SK-N-MC (cell line): ENCODE results near the gene PRKACB.
A peak's percentile ranks its signal among the peaks of the same experiment; 100 is the strongest.
"Not testable (repeated sequence)": the region's sequence is repeated elsewhere in the genome, so short reads cannot be mapped to it uniquely, and the experiment has no call there.

Source experiments
- DNase-seq: peaks from one replicate; pipeline ENCODE4 v3.0.0-alpha.2; 2011; ENCODE audit warnings: low read depth, low spot score
- H3K27ac ChIP-seq: fragments of 200-600 bp; sonication (generic); 2 replicates; pipeline ENCODE4 v1.5.1; 2016; ENCODE audit warnings: mixed run types
- H3K36me3 ChIP-seq: fragments of 200-600 bp; sonication (generic); 2 replicates; pipeline ENCODE4 v1.6.1; 2017; ENCODE audit warnings: antibody characterized with exemption, low read length, mixed read lengths; ENCODE audit not compliant: insufficient read depth
- H3K4me3 ChIP-seq: fragments of 200-600 bp; sonication (generic); 2 replicates; pipeline ENCODE4 v1.5.1; 2016
- H3K9ac ChIP-seq: fragments of 200-600 bp; sonication (generic); 2 replicates; pipeline ENCODE4 v1.8.0; 2017; ENCODE audit warnings: mixed run types, mixed read lengths; ENCODE audit not compliant: insufficient read length
- H3K9me3 ChIP-seq: fragments of 200-600 bp; sonication (generic); 2 replicates; pipeline ENCODE4 v1.6.1; 2017; ENCODE audit warnings: low read depth, mild to moderate bottlenecking, antibody characterized with exemption, low read length, moderate library complexity, mixed read lengths
- EZH2 ChIP-seq: fragments of 200-600 bp; sonication (generic); IDR thresholded peaks from one replicate; pipeline ENCODE4 v1.6.1; 2017; ENCODE audit warnings: antibody characterized with exemption
- FOXP2 ChIP-seq: optimal IDR thresholded peaks from 2 replicates; pipeline ENCODE3; 2011; ENCODE audit warnings: mild to moderate bottlenecking, moderate library complexity; ENCODE audit not compliant: insufficient read depth; ENCODE audit errors: extremely low read length, control extremely low read depth
- POLR2AphosphoS5 ChIP-seq: IDR thresholded peaks from 2 replicates; pipeline ENCODE4 v1.6.1; 2012; ENCODE audit warnings: mild to moderate bottlenecking, low read depth, low read length, borderline replicate concordance

Gene PRKACB

GRCh38 chr1:84143796-84144565 lies at the start of gene PRKACB:
Gene PRKACB (plus strand): TSS chr1:84144271. CDS start chr1:84144362, 91 bp downstream.
- H3K36me3 ChIP-seq: no peaks in the 10 kb centered on the region
- no peaks in the 10 kb centered on the region for H3K9me3 ChIP-seq
- H3K27ac ChIP-seq: peak within 1 kb of the TSS; percentile 93
- DNase-seq: peak; percentile 78
- H3K9ac ChIP-seq: peak within 1 kb of the TSS; percentile 68
- no peak for TF ChIP-seq POLR2AphosphoS5
- TF ChIP-seq FOXP2: no peak
- TF ChIP-seq EZH2: no peak
- peak within 1 kb of the TSS; percentile 71 for H3K4me3 ChIP-seq

DNA sequence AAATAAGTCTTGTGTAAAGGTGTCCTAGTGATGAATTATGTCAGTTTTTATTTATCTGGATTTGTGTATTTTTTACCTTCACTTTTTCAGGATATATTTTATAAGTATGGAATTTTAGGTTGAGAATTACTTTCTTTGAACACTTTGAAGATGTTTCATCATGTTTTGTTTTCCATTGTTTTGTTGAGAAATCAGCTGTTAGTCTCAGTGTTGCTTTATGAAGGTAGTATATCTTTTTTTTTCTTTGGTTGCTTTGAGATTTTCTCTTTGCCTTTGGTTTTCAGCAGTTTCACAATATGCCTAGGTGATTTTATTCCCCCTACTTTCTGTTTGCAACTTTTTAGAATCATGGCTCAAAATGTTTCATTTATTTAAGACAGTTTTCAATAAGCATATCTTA lies 48.8 kb upstream of the PRKACB start:
- no peak for TF ChIP-seq POLR2AphosphoS5
- TF ChIP-seq FOXP2: no peak
- no peak for TF ChIP-seq EZH2
- Histone ChIP-seq H3K27ac (no peak overlapping the region), H3K4me3 (no peak overlapping the region), H3K36me3 (no peaks in the 10 kb centered on the region; the same call in 1 of the 2 replicates), H3K9me3 (peaks cover 10% of the 10 kb centered on the region; the same call in 1 of the 2 replicates), H3K9ac (no peak overlapping the region)
- no peak for DNase-seq

- Histone ChIP-seq H3K4me3 (no peak overlapping the region), H3K9me3 (peaks cover 10% of the 10 kb centered on the region; the same call in 1 of the 2 replicates), H3K36me3 (no peaks in the 10 kb centered on the region; the same call in 1 of the 2 replicates), H3K27ac (no peak overlapping the region), H3K9ac (no peak overlapping the region)
- no peak for TF ChIP-seq FOXP2
- no peak for TF ChIP-seq POLR2AphosphoS5
- no peak for TF ChIP-seq EZH2
- no peak for DNase-seq
Observed at GRCh38 chr1:84096176-84096575, 47.9 kb upstream of the PRKACB start.

DNA sequence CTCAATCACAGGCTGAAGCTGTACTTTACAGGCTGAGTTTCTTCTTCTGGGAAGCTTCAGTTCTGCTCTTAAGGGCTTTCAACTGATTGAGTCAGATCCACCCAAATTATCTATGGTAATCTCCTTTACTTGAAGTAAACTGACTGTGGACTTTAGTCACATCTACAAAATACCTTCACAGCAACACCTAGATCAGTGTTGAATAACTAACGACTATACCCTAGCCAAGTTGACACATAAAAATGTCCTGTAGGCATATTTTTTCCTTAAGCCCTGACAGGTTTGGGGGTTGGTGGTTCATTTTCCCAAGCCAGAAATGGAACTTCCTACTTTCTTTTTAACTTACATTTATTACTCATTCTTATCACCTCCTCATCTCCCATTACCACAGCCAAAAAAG lies 42.9 kb upstream of the PRKACB start:
- no peak for DNase-seq
- H3K9ac ChIP-seq: no peak overlapping the region
- H3K9me3 ChIP-seq: peaks cover 5% of the 10 kb centered on the region; the same call in 1 of the 2 replicates
- no peak overlapping the region for H3K27ac ChIP-seq
- peaks cover 2% of the 10 kb centered on the region; the same call in 1 of the 2 replicates for H3K36me3 ChIP-seq
- TF ChIP-seq FOXP2: no peak
- TF ChIP-seq POLR2AphosphoS5: no peak
- no peak for TF ChIP-seq EZH2
- no peak overlapping the region for H3K4me3 ChIP-seq

DNA sequence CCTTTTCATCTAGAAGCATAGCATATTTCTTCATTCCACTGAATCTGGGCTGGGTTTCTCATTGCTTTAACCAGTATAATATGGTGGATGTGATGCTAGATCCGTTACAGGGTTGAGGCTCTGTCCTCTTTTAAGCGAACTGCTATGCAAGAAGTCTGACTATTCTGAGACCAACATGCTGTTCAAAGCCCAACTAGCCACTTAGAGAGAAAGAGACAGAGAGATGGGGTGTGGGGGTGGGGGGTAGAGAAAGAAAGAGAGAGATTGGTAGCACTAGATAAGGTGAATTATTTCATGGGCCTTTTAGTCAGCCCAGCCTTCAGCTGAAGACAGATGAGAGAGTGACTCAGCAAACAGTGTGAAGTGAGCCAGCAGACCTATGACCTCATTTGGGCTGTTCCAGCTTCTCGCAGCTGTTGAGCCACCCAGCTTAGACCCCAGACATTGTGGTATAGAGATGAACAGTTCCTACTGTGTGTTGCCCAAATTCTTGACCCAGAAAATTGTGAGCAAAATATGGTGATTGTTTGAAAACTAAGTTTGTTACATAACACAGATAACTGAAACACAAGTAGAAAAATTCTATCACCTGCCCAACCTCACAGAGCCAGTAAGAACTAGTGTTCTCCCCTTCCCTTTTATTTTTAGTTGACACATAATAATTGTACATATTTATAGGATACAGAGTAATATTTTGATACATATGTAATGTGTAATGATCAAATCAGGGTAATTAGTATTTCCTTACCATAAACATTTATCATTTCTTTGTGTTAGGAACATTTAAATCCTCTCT lies 40.7 kb upstream of the PRKACB start:
- H3K9ac ChIP-seq: no peak overlapping the region
- TF ChIP-seq EZH2 (no peak), POLR2AphosphoS5 (no peak), FOXP2 (no peak)
- DNase-seq: no peak
- H3K36me3 ChIP-seq: peaks cover 2% of the 10 kb centered on the region; the same call in 1 of the 2 replicates
- H3K4me3 ChIP-seq: no peak overlapping the region
- H3K9me3 ChIP-seq: no peaks in the 10 kb centered on the region
- H3K27ac ChIP-seq: no peak overlapping the region

- H3K4me3 ChIP-seq, H3K36me3 ChIP-seq, H3K9me3 ChIP-seq, H3K9ac ChIP-seq, DNase-seq, H3K27ac ChIP-seq: not testable (repeated sequence)
Observed at GRCh38 chr1:84107538-84107937, 36.5 kb upstream of the PRKACB start.

DNA sequence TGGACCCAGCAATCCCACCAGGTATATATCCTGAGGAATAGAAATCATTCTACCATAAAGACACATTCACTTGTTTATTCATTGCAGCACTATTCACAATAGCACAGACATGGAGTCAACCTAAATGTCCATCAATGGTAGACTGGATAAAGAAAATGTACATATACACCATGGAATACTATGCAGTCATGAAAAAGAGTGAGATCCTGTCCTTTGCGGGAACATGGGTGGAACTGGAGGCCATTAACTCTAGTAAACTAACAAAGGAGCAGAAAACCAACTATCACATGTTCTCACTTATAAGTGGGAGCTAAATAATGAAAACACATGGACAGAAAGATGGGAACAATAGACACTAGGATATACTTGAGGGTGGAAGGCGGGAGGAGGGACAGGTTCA lies 36.1 kb upstream of the PRKACB start:
- H3K36me3 ChIP-seq: peaks cover 2% of the 10 kb centered on the region; the same call in 1 of the 2 replicates
- no peak for TF ChIP-seq FOXP2
- no peaks in the 10 kb centered on the region for H3K9me3 ChIP-seq
- DNase-seq: no peak
- no peak overlapping the region for H3K27ac ChIP-seq
- no peak overlapping the region for H3K9ac ChIP-seq
- H3K4me3 ChIP-seq: no peak overlapping the region

GRCh38 chr1:84108900-84109578 lies 35.0 kb upstream of the PRKACB start:
- no peak overlapping the region for H3K27ac ChIP-seq
- TF ChIP-seq FOXP2: no peak
- no peak for TF ChIP-seq POLR2AphosphoS5
- no peak for TF ChIP-seq EZH2
- H3K9me3 ChIP-seq: no peaks in the 10 kb centered on the region

More at GRCh38 chr1:84108900-84109578, 35.0 kb upstream of the PRKACB start:
- H3K36me3 ChIP-seq: peaks cover 2% of the 10 kb centered on the region; the same call in 1 of the 2 replicates
- DNase-seq: no peak
- no peak overlapping the region for H3K4me3 ChIP-seq
- H3K9ac ChIP-seq: no peak overlapping the region
